ENCODE results near the gene SDSL. TPM values are rescaled to one million over a fixed set of nuclear protein-coding genes. Genes with fewer than 3 reads are reported as not detected.
A peak's percentile ranks its signal among the peaks of the same experiment; 100 is the strongest.

Gene SDSL
- total and polyA plus RNA-seq, 10 of the 15 experiments (the other 5 are each of a cell fraction or from before 2014, with no cell fraction given), result 0.18 to 4.4 (median 1.0) TPM

GRCh38 chr12:113467142-113467501, 44.9 kb downstream of the SDSL start:
- Histone ChIP-seq H3K9me3 (replicated peaks; ENCODE audit: control insufficient read depth, insufficient read depth, low read length) (no peaks in the 10 kb centered on the region; the same call in 2 of the 3 replicates), H3K27me3 (replicated peaks in 1 of 2; ENCODE audit: control insufficient read depth in 2 of 2, insufficient read depth in 2 of 2, low read length in 1 of 2) (peaks cover 24 to 47% of the 10 kb centered on the region in 2 experiments), H3K9ac (ENCODE audit: control insufficient read depth, insufficient read depth, low read length) (no peak overlapping the region), H4K20me1 (ENCODE audit: control insufficient read depth, insufficient read depth) (no peaks in the 10 kb centered on the region), H3K36me3 (ENCODE audit: control insufficient read depth in 2 of 2, insufficient read depth in 2 of 2, low read length in 1 of 2) (no peaks in the 10 kb centered on the region), H3K4me2 (ENCODE audit: control insufficient read depth, insufficient read depth) (no peak overlapping the region), H3K79me2 (ENCODE audit: control insufficient read depth, insufficient read depth, low read length) (no peaks in the 10 kb centered on the region), H3K4me3 (no peak overlapping the region), H3K4me1 (ENCODE audit: control insufficient read depth, insufficient read depth, low read length) (no peaks in the 10 kb centered on the region), H2AFZ (ENCODE audit: control insufficient read depth, low read depth, low read length) (no peak overlapping the region), H3K27ac (ENCODE audit: control insufficient read depth, insufficient read depth) (no peak overlapping the region)
- intact Hi-C loops (cut with micrococcal nuclease; ENCODE audit: unreplicated experiment) (no loop called here), in situ Hi-C loops (cut with MboI) (no loop called here)
- TF ChIP-seq NR2F1 (conservative IDR thresholded peaks at IDR 0.05) (no peak), EED (IDR thresholded peaks at IDR 0.05; ENCODE audit: low read depth) (no peak), SPI1 (IDR thresholded peaks at IDR 0.05; ENCODE audit: borderline replicate concordance, insufficient read depth, low read depth, low read length) (no peak), GABPA (IDR thresholded peaks at IDR 0.05; ENCODE audit: low read depth) (no peak), BACH1 (IDR thresholded peaks at IDR 0.05; ENCODE audit: borderline replicate concordance) (no peak), KLF5 (IDR thresholded peaks at IDR 0.05; ENCODE audit: partially characterized antibody) (no peak)
- 48% methylated on average over 31 of the region's 31 CpGs for WGBS (ENCODE audit: insufficient coverage, insufficient replicate concordance, low lambda C conversion rate, missing lambda C conversion rate)
- SMC1A ChIA-PET (ENCODE audit: uncharacterized antibody, unreplicated experiment), result no interaction called here
- no peak for DNase-seq (ENCODE audit: low read depth, low spot score)
- FAIRE-seq, result no peak
- RAD21 ChIA-PET (ENCODE audit: unreplicated experiment), result no interaction called here
- BruUV-seq (replicated peaks), result no TSS peak
- peak; percentile 9; the same call in 2 of the 3 replicates for ATAC-seq
- CTCF ChIA-PET, result no interaction called here
- POLR2A ChIA-PET, result no interaction called here

GRCh38 chr12:113467502-113468364, 45.6 kb downstream of the SDSL start:
- no TSS peak for BruUV-seq (replicated peaks)
- TF ChIP-seq, protein P1, sequence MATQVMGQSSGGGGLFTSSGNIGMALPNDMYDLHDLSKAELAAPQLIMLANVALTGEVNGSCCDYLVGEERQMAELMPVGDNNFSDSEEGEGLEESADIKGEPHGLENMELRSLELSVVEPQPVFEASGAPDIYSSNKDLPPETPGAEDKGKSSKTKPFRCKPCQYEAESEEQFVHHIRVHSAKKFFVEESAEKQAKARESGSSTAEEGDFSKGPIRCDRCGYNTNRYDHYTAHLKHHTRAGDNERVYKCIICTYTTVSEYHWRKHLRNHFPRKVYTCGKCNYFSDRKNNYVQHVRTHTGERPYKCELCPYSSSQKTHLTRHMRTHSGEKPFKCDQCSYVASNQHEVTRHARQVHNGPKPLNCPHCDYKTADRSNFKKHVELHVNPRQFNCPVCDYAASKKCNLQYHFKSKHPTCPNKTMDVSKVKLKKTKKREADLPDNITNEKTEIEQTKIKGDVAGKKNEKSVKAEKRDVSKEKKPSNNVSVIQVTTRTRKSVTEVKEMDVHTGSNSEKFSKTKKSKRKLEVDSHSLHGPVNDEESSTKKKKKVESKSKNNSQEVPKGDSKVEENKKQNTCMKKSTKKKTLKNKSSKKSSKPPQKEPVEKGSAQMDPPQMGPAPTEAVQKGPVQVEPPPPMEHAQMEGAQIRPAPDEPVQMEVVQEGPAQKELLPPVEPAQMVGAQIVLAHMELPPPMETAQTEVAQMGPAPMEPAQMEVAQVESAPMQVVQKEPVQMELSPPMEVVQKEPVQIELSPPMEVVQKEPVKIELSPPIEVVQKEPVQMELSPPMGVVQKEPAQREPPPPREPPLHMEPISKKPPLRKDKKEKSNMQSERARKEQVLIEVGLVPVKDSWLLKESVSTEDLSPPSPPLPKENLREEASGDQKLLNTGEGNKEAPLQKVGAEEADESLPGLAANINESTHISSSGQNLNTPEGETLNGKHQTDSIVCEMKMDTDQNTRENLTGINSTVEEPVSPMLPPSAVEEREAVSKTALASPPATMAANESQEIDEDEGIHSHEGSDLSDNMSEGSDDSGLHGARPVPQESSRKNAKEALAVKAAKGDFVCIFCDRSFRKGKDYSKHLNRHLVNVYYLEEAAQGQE (IDR thresholded peaks at IDR 0.05; ENCODE audit: low read depth, low read length), result no peak
- TF ChIP-seq ZNF217 (IDR thresholded peaks at IDR 0.05), result no peak
- TF ChIP-seq, protein P2, sequence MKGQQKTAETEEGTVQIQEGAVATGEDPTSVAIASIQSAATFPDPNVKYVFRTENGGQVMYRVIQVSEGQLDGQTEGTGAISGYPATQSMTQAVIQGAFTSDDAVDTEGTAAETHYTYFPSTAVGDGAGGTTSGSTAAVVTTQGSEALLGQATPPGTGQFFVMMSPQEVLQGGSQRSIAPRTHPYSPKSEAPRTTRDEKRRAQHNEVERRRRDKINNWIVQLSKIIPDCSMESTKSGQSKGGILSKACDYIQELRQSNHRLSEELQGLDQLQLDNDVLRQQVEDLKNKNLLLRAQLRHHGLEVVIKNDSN (IDR thresholded peaks at IDR 0.05; ENCODE audit: borderline replicate concordance, extremely low read length, insufficient read depth, low read depth, low read length), result no peak

More at GRCh38 chr12:113467502-113468364, 45.6 kb downstream of the SDSL start:
- FAIRE-seq (no peak), DNase-seq (ENCODE audit: low read depth, low spot score) (no peak), ATAC-seq (peak; percentile 22)
- SMC1A ChIA-PET (ENCODE audit: uncharacterized antibody, unreplicated experiment), result interaction anchor here (0.7 kb wide), 1 partner anchor 445 kb away, joined by 4 read pairs; no protein-coding TSS in a partner anchor
- Histone ChIP-seq H3K27ac (ENCODE audit: control insufficient read depth, insufficient read depth) (no peak overlapping the region), H3K36me3 (ENCODE audit: control insufficient read depth in 2 of 2, insufficient read depth in 2 of 2, low read length in 1 of 2) (no peaks in the 10 kb centered on the region), H4K20me1 (ENCODE audit: control insufficient read depth, insufficient read depth) (no peaks in the 10 kb centered on the region), H2AFZ (ENCODE audit: control insufficient read depth, low read depth, low read length) (no peak overlapping the region), H3K9ac (ENCODE audit: control insufficient read depth, insufficient read depth, low read length) (no peak overlapping the region), H3K9me3 (replicated peaks; ENCODE audit: control insufficient read depth, insufficient read depth, low read length) (no peaks in the 10 kb centered on the region; the same call in 2 of the 3 replicates), H3K79me2 (ENCODE audit: control insufficient read depth, insufficient read depth, low read length) (no peaks in the 10 kb centered on the region), H3K4me3 (no peak overlapping the region), H3K4me2 (ENCODE audit: control insufficient read depth, insufficient read depth) (no peak overlapping the region), H3K27me3 (replicated peaks in 1 of 2; ENCODE audit: control insufficient read depth in 2 of 2, insufficient read depth in 2 of 2, low read length in 1 of 2) (peaks cover 24 to 47% of the 10 kb centered on the region in 2 experiments), H3K4me1 (ENCODE audit: control insufficient read depth, insufficient read depth, low read length) (no peaks in the 10 kb centered on the region)
- in situ Hi-C loops (cut with MboI), result no loop called here
- CTCF ChIA-PET, result no interaction called here
- 23% methylated on average over 43 of the region's 78 CpGs for WGBS (ENCODE audit: insufficient coverage, insufficient replicate concordance, low lambda C conversion rate, missing lambda C conversion rate)
- intact Hi-C loops (cut with micrococcal nuclease; ENCODE audit: unreplicated experiment), result no loop called here
- POLR2A ChIA-PET, result no interaction called here
- RAD21 ChIA-PET (ENCODE audit: unreplicated experiment), result no interaction called here
